AG20443 (cell line): ENCODE data around the gene KIAA0825.
A peak's percentile ranks its signal among the peaks of the same experiment; 100 is the strongest.

Experiments
- DNase-seq: peaks from one replicate; pipeline ENCODE4 v3.0.0; 2012; ENCODE audit warnings: low spot score, mixed read lengths

The KIAA0825 gene

DNA sequence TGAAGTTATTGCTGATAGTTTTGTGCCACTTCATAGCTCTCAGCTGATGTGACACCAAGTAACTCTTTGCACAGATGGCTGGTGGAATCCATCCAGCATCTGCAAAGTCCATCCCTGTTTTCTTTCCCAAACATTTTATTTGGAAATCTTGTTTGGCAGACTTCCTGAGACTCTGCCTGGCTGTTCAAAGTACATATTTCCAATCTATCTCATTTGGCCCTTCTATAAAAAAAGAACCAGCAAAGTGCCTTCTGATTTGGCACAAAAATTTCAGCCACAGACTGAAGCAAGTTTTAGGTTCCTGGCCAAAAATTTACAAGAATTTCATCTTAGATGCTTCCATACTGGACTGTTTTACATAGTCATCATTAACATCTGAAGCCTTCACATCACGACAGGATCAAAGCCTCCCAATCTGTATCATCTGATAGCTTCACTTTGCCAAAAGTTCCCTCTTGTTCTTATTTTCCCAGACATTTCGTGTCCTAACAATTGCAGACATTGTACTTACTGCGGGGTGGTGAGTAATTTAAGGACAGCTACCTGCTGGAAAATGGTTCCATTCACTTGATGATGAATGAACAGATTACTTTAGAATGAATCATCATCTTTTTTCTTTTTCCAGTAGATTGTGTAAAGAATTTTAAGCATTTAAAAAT is 377.3 kb downstream of the KIAA0825 start:
- DNase-seq: peak; percentile 56

DNA sequence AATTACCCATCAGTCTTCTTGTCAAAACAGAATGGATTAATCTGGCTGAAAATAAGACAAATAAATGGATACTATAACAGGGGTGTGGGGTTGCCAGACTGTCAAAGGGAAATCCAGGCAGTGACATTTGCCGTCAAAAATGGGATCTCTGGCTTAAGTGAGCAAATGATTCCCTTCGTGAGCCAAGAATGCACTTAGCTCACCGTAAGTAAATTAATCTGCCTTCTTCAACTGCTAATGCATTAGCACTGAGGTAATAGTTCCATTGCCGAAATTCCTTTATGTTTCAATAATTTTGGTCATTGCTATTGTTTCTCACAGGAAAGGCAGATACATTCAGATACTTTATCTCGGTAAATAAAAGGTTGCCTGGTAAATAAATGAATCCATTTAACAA is 377.8 kb downstream of the KIAA0825 start:
- DNase-seq: peak; percentile 13

DNA sequence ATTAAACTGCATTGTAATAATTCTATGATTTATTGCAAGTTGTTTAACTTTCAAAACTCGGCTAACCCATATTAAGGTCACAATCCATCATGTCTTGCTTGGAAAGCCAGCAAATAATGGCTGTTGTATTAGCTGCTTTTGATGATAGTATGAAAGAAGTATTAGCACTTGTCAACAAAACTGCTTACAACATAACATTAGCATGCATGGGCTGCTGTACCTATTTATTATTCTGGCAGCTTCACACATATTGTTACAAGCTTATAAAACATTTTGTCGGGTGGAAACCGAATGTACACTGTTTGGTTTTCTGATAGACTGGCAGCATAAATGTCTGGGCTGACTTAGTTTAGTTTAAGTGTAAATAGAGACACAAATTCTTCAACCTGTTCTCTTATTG is 378.3 kb downstream of the KIAA0825 start:
- DNase-seq: no peak

DNA sequence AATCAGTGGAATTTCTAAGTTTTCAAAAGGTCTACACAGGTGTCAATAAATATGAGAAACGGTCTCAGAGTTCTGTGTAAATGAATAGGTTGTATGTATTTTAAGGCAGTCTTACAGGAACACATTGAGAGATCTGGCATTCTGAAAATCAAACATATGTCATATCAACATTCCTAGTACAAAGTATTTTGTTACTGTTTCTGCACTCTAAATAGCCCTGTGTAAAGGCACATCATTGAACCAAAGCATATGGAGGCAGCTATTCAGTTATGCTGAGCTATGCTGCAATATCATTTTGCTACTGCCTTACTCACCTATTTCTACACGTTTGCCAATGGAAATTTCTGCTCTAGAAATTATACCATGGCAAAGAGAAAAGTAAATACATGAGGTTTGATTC is 379.1 kb downstream of the KIAA0825 start:
- DNase-seq: no peak

DNA sequence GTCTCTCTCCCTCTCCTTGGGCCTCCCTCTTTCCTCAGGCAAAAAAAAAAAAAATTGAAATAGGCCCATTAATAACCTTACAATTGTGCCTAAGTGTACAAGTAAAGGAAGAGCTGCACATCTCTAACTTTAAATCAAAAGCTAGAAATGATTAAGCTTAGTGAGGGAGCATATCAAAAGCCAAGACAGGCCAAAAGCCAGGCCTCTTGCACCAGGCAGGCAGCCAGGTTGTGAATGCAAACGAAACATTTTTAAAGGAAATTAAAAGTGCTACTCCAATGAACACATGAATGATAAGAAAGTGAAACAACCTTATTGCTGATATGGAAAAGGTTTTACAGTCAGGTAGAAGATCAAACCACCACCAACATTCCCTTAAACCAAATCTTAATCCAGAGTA is 383.4 kb downstream of the KIAA0825 start:
- no peak for DNase-seq

DNA sequence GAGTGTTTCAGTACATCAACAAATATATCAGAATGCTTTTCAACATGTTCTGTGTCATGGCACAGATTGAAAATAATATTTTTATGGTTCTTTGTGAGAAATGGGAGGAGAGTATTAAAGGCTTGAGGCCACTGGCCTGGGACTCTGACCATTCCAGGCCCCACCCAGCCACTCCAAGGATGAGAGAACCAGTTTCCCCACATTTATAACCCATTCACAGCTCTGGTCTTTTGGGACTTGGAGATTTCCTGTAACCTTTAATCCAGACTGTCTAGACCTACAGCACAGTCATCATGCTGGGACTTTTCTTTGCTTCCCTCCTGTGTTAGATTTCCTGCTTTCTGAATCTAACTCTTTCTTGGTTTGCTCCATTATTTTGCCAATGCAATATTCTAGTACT is 389.6 kb downstream of the KIAA0825 start:
- DNase-seq: peak; percentile 14

DNA sequence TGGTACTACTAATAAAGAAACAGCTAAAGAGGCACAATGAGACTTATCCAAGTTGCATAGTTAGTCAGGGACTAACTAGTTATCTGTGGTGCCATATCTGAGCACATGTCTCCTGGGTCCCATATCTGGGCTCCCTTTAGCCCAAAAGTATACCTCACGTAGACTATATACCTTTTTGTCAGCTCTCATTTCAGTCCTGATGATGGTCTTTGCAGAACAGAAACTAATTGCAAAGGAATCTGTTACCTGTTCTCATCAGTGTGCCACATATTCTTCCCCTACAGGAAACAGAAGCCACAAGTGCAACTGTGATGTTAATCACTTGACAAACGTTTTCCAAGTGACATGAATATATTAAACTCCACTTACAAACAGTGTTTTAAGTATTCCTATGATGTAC is 395.2 kb downstream of the KIAA0825 start:
- DNase-seq: no peak

DNA sequence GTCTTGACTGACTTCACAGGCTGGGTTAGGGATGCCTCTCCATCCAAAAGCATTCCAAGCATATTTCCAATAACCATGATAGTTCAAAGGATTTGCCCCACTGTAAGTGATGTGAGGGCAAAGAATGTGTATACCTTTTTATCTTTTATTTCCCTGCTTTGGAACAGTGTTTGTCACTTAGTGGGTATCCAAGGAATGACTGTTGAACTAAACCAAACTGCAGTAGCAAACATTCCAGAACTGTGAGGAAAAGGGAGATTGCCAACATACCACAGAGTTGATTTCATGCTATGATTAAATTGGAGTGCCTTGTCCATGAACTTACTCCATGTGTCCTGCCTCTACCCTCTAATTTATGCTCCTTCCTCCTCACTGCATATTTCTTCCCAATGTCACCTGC is 400.0 kb downstream of the KIAA0825 start:
- DNase-seq: peak; percentile 81

DNA sequence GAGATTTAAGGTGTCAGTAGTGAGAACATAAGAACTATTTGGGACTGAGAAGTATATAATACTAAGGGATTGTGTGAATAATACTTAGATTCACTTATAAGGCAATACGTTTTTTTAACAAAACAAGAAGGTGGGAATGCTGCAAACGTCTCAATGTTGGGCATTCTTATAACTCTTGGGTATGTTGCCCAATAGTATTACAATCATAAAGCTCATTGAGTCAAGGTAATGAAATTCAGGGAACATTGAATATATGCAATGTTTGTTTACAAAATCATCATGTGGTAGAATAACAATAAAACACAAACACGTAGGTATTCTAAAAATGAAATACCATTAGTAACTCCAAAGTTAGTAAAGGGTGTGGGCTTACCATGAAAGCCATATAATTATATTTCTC is 400.7 kb downstream of the KIAA0825 start:
- DNase-seq: no peak

DNA sequence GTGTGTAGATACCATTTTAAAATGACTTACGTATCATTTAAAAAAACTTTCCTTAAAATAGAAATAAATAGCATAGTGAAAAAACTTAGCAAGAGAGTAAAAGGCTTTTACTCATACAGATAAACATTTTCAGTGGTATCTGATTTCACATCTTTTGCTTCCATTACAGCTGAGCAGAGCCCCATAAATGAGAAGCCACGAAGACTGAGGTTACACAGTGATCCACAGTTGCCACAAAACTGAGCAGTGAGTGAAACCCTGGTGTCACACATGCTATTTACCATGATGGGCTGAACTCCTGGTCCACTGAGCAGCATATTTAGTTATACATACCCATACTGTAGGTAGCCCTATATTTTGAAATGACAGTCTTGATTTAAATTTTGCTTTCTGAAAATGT is 401.2 kb downstream of the KIAA0825 start:
- DNase-seq: no peak

DNA sequence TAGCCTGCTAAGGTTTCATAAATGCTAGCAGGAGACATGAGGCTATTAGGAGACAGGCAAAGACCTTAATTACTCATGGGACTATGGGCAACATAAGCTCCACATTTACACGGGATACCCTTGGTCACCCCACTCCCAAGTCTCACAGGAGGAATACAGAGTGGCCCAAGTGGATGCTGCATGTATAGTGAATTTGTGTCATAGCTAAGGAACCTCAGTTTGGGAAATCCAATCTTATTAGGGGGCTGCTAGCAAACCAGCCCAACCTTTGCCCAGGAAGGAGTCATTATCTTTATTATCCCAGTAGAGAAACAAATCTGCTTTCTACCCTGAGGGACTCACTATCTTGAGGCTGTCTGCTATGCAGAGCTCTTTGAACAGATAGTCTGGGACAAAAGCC is 405.9 kb downstream of the KIAA0825 start:
- no peak for DNase-seq

DNA sequence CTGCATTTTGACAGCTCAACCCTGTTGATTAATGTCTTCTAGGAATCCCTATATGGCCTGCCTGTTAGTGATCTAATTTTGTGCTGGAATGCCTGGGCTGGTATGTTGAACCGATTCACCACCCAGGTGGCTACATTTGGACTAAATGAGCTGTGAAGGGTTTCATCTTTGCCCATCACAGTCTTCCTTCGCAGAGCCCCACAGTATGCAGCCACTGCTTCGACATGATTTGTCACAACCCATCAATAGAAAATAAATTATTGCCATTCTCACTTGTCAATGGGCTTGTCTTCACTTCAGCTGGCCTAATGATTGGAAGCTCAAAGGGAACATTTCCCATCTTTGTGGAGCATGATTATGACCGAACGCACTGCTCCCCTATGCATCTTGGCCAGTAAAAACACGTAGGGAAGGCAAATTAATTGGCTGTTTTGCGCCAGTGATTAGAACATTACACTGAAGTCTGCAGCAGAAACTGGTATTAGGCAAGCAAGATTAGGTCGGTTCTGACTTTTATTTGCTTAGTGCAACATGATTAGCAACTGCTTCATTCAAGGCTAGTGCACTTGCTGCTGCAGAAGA is 408.5 kb downstream of the KIAA0825 start:
- DNase-seq: no peak

DNA sequence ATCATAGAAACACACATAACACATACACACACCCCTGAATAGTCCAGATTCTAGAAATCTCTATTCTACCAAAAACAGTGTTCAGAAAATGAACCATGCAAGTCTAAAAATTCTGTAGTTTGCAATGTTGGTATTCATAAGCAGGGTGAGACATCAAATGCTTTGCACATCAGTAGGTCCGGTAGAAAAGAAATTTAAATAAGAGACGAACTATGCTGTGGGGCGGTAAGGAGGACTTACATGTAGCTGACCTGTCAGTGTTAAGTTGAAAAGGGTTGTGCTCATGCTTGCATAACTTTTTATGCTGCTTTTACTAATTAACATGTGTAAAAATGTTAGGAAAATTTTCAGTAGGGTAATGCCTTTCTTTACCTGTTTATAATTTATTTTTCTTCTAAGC is 409.1 kb downstream of the KIAA0825 start:
- no peak for DNase-seq

DNA sequence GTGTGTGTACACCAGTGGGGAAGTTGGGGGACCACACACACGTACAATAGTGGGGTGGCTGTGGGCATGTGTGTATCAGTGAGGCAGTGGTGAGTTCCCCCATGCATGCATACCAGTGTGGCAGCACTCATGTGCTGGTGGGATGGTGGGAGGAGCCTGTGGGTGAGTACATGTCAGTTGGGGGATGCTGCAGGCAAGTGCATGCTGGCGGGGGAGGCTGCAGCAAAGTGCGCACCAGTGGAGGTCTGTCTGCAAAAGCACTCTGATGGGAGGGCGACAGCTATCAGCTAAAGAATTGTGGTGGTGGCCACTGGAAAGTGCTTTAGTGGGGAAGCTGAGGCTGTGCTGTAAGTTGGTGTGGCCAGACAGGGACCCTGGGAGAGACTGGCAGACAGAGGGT is 418.8 kb downstream of the KIAA0825 start:
- no peak for DNase-seq

DNA sequence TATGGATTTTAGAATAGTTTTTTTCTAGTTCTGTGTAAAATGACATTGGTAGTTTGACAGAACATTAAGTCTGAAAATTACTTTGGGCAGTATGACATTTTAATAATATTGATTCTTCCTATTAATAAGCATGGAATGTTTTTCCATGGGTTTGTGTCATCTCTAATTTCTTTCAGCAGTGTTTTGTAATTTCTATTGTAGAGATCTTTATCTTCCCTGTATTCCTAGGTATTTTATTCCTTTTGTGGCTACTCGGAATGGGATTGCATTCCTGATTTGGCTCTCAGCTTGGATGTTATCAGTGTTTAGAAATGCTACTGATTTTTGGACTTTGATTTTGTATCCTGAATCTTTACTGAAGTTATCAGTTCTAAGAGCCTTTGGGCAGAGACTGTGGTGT is 420.4 kb downstream of the KIAA0825 start:
- no peak for DNase-seq

DNA sequence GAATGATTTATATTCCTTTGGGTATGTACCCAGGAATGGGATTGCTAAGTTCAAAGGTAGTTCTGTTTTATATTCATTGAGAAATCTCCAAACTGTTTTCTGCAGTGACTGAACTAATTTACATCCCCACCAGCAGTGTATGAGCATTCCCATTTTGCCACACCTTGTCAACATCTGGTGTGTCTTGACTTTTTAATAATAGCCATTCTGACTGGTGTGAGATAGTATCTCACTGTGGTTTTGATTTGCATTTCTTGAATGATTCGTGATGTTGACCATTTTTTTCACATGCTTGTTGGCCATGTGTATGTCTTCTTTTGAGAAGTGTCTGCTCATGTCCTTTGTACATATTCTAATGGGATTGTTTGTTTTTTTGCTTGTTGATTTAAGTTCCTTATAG is 421.5 kb downstream of the KIAA0825 start:
- DNase-seq: no peak

DNA sequence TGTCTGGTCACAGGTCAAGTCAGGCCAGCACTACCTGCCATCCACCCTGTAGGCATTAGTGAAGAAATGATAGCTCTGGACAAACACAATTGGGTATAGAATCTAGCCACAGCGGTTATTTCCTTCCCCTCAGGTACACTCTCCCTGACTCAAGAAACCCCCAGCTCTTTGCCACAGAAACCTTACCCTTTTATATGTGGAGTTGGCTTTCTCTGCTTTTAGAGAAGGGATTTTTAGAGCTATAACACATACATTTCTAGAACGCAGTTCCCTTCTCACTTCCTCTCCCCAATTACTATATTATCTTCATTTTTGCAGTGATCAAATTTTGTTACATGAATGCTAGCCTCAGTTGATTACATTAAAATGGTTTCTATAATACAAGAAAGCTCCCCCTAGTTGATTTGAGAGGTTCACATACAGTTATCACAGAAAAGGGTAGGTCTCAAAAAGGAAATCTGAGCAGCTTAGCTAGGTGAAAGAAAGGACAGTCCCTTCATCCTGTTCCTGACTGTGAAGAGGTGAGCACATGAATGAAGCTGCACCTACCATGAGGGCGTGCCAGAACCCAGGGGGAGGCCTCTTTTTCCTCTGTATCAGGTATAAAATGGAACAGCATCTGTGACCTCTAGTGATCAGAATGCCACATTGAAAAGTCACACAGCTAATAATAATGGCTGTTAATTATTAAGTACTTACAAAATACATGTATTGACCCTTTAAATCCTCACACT is 425.6 kb downstream of the KIAA0825 start:
- no peak for DNase-seq

DNA sequence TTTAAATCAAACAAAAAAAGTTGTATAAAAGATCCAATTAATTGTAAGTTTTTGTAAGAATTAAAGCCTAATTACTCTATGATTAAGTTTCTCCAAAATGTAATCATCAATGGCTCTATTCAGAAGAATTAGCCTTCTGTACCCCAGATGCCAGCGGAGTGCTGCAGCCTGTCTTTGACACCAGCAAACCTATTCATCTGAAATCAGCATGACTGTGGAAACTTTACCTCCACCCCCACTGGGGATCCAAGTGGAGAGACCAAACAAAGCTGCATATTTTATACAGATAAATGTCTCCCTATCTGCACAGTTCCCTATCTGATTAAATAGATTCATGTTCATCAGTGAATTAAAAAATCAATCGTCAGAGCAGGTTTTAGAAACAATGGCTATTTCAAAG is 426.8 kb downstream of the KIAA0825 start:
- DNase-seq: no peak

DNA sequence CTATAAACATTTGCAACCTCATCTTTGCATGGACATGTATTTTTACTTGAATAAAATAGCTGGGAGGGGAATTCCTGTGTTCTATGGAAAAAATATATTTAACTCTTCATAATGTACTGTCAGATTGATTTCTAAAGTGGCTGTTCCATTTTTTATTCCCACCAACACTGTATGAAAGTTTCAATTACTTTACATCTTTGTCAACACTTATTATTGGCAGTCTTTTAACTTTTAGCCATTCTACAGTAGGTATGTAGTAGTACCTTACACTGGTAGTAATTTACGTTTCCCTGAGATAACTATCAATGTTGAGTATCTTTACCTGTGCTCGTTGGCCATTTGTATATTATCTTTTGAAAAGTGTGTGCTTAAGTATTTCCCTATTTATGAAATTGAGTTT is 429.7 kb downstream of the KIAA0825 start:
- no peak for DNase-seq

DNA sequence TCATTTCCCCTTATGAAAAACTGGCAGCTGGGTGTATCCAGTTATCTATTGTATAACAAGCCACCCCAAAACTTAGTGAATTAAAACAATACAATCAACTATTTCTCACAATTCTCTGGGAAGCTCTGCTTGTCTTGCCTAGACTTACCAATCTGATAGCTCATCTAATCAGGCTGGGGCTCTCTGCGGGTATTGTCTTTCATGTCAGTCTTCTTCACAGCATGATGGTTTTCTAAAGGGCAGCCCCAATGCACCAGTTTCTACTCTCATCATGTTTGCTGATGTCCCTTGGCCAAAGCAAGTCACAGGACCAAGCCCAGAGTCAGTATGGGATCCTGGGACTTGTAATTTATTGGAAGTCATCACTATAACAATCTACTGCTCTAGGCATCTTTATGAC is 433.5 kb downstream of the KIAA0825 start:
- DNase-seq: no peak

DNA sequence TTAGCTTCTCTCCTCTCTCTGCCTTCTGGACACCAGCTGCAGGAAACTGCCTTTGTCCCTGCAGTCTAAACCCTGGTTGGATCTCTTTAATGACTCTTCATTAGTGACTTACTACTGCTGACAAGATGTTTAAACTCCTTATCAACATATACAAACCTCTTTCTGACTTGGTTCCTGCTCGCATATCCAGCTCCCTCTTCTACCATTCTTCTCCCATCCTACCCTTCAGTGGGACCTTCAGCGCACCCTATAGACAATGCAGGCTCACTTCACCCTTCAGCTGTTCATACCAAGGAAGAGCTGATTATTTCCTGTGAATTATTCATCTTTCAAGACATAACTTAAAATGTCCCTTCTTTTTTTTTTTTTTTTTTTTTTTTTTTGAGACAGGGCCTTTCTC is 436.5 kb downstream of the KIAA0825 start:
- DNase-seq: peak; percentile 14

DNA sequence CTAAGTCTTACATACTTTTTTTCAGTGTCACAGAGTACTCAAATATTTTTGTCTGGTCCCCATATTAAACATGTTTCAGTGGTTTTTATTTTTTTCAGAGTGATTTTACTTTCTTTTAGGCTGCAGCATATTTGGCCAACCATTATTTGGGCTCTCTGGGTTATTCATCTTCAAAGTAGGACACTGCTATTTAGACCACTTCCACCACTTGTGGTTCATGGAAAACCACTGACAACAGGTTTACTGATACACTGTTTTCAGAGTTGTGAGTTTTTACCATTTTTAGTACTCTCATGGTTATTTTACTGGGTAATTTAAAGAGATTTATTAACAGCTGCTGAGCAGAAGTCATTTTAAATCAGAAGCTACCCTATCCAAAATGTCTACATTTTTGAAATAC is 437.6 kb downstream of the KIAA0825 start:
- no peak for DNase-seq

DNA sequence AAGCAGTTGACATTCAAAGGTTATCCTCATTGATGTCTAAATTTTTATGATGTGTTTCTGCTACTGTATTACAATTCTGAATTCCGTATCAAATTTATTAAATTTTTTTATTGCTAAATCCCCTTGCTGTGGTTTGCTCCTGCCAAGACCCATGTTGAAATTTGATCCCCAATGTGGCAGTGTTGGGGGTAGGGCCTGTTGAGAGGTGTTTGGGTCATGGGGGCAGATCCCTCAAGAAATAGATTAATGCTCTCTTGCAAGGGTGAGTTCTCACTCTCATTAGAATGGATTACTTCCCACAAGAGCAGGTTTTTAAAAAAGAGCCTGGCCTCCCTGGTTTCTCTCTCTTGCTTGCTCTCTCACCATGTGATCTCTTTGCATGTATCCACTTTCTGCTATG is 442.5 kb downstream of the KIAA0825 start:
- no peak for DNase-seq
